Fibroblast of lung (primary cell): ENCODE results near the gene ELMO2. TPM values are rescaled to one million over a fixed set of nuclear protein-coding genes. Genes with fewer than 3 reads are reported as not detected.

Source experiments
- DNase-seq, 2 donors: peaks; one replicate each; pipeline versions ENCODE4 v3.0.0 to v3.0.0-alpha.2; 2010; ENCODE audit warnings: low read depth in 2 of 2
- H2AFZ ChIP-seq: 2 replicates; pipeline ENCODE4 v1.5.1; 2012; ENCODE audit warnings: low read length, control low read depth, inconsistent platforms
- H3K27ac ChIP-seq: 2 replicates; pipeline ENCODE4 v1.5.1; 2011; ENCODE audit warnings: low read length, control low read depth; ENCODE audit not compliant: insufficient read depth
- H3K27me3 ChIP-seq: 2 replicates; pipeline ENCODE4 v1.5.1; 2011; ENCODE audit warnings: mild to moderate bottlenecking, low read length; ENCODE audit not compliant: control insufficient read depth, insufficient read depth
- H3K36me3 ChIP-seq: 2 replicates; pipeline ENCODE4 v1.5.1; 2011; ENCODE audit warnings: low read length; ENCODE audit not compliant: control insufficient read depth, insufficient read depth
- H3K4me1 ChIP-seq: 2 replicates; pipeline ENCODE4 v1.5.1; 2011; ENCODE audit warnings: low read length; ENCODE audit not compliant: control insufficient read depth, insufficient read depth; ENCODE audit errors: extremely low read depth
- H3K4me2 ChIP-seq: 2 replicates; pipeline ENCODE4 v1.5.1; 2011; ENCODE audit warnings: low read length, control low read depth; ENCODE audit not compliant: insufficient read depth; ENCODE audit errors: extremely low read depth
- H3K4me3 ChIP-seq, 4 experiments: fragments of 200-600 bp in 1 of 4; sonication (generic) in 1 of 4; replicated peaks in 1 of 4; 2 replicates each; pipeline ENCODE4 v1.5.1; 2011 to 2016; ENCODE audit warnings: low read length in 4 of 4, low read depth in 3 of 4, mild to moderate bottlenecking in 3 of 4, control low read depth in 2 of 4, inconsistent platforms in 1 of 4, mixed read lengths in 1 of 4; ENCODE audit not compliant: insufficient read depth in 1 of 4; ENCODE audit errors: control extremely low read depth in 1 of 4
- H3K79me2 ChIP-seq: 2 replicates; pipeline ENCODE4 v1.5.1; 2012; ENCODE audit warnings: mild to moderate bottlenecking, low read length, inconsistent platforms; ENCODE audit not compliant: control insufficient read depth, insufficient read depth
- H3K9ac ChIP-seq: 2 replicates; pipeline ENCODE4 v1.5.1; 2011; ENCODE audit warnings: mild to moderate bottlenecking, low read length, control low read depth; ENCODE audit not compliant: insufficient read depth
- H3K9me3 ChIP-seq: 2 replicates; pipeline ENCODE4 v1.5.1; 2012; ENCODE audit warnings: low read depth, low read length; ENCODE audit not compliant: control insufficient read depth, insufficient read depth
- H4K20me1 ChIP-seq: 2 replicates; pipeline ENCODE4 v1.5.1; 2011; ENCODE audit warnings: low read length; ENCODE audit not compliant: control insufficient read depth, insufficient read depth; ENCODE audit errors: extremely low read depth
- CTCF ChIP-seq, 2 donors: IDR thresholded peaks in 1 of 2; conservative IDR thresholded peaks in 1 of 2; 1 replicate in 1 of 2; 2 replicates in 1 of 2; pipeline ENCODE4 v1.5.1; 2011 to 2012; ENCODE audit warnings: low read length in 2 of 2, control low read depth in 1 of 2, inconsistent platforms in 1 of 2, low read depth in 1 of 2, mild to moderate bottlenecking in 1 of 2
- EZH2 ChIP-seq: IDR thresholded peaks from 2 replicates; pipeline ENCODE4 v1.5.1; 2012; ENCODE audit warnings: low read length, control low read depth, mild to moderate bottlenecking; ENCODE audit errors: missing control alignments
- polyA plus RNA-seq, 2 donors: library from polyadenylated mRNA; depleted of rRNA in 1 of 2; stranded (reverse) in 1 of 2; unstranded in 1 of 2; fragments of >200 nt; gene quantifications; 2 replicates each; pipeline ENCODE4 v1.2.1, GENCODE V29; 2011 to 2012; ENCODE audit warnings: missing spikeins in 1 of 2
- total RNA-seq: library from RNA; depleted of rRNA; stranded (reverse); fragments of >200 nt; gene quantifications from 2 replicates; pipeline ENCODE4 v1.2.1, GENCODE V29; 2014

ELMO2 gene
- total and polyA plus RNA-seq, 2 donors (not counting 1 experiment from before 2014, with no cell fraction given) = 33.7 to 43.8 TPM

GRCh38 chr20:46377518-46377917, 28.9 kb downstream of the ELMO2 start:
- no peaks in the 10 kb centered on the region for H3K4me1 ChIP-seq
- H3K36me3 ChIP-seq = peaks cover 14% of the 10 kb centered on the region
- H3K79me2 ChIP-seq = no peaks in the 10 kb centered on the region
- H3K4me3 ChIP-seq = no peak overlapping the region
- H3K9ac ChIP-seq = no peak overlapping the region
- H2AFZ ChIP-seq = no peak overlapping the region
- TF ChIP-seq CTCF (conservative IDR thresholded peaks at IDR 0.05 in 1 of 2, IDR thresholded peaks at IDR 0.05 in 1 of 2; ENCODE audit: low read depth in 1 of 2, low read length in 2 of 2) (no peak), EZH2 (no peak)
- H3K4me2 ChIP-seq = no peak overlapping the region
- H4K20me1 ChIP-seq = no peaks in the 10 kb centered on the region
- H3K27me3 ChIP-seq = no peaks in the 10 kb centered on the region
- no peaks in the 10 kb centered on the region for H3K9me3 ChIP-seq
- no peak overlapping the region for H3K27ac ChIP-seq
- DNase-seq = no peak

GRCh38 chr20:46376196-46376785, 30.1 kb downstream of the ELMO2 start:
- no peaks in the 10 kb centered on the region for H3K27me3 ChIP-seq

GRCh38 chr20:46375771-46376170, 30.6 kb downstream of the ELMO2 start:
- H3K4me2 ChIP-seq = no peak overlapping the region
- no peaks in the 10 kb centered on the region for H3K79me2 ChIP-seq
- peak in 1 of 2 donors; percentile 72 for DNase-seq
- no peak overlapping the region for H2AFZ ChIP-seq
- no peak overlapping the region for H3K4me3 ChIP-seq
- H3K27me3 ChIP-seq = no peaks in the 10 kb centered on the region
- no peaks in the 10 kb centered on the region for H3K9me3 ChIP-seq
- TF ChIP-seq CTCF (conservative IDR thresholded peaks at IDR 0.05 in 1 of 2, IDR thresholded peaks at IDR 0.05 in 1 of 2; ENCODE audit: low read depth in 1 of 2, low read length in 2 of 2) = no peak
- no peak overlapping the region for H3K27ac ChIP-seq
- no peaks in the 10 kb centered on the region for H4K20me1 ChIP-seq
- H3K36me3 ChIP-seq = peaks cover 24% of the 10 kb centered on the region
- no peak overlapping the region for H3K9ac ChIP-seq
- no peaks in the 10 kb centered on the region for H3K4me1 ChIP-seq

More at GRCh38 chr20:46376196-46376785, 30.1 kb downstream of the ELMO2 start:
- TF ChIP-seq CTCF (conservative IDR thresholded peaks at IDR 0.05 in 1 of 2, IDR thresholded peaks at IDR 0.05 in 1 of 2; ENCODE audit: low read depth in 1 of 2, low read length in 2 of 2) (no peak), EZH2 (no peak)
- Histone ChIP-seq H2AFZ (no peak overlapping the region), H3K9ac (no peak overlapping the region), H4K20me1 (no peaks in the 10 kb centered on the region), H3K36me3 (peaks cover 21% of the 10 kb centered on the region), H3K4me3 (no peak overlapping the region), H3K4me1 (no peaks in the 10 kb centered on the region), H3K9me3 (no peaks in the 10 kb centered on the region), H3K27ac (no peak overlapping the region), H3K79me2 (no peaks in the 10 kb centered on the region), H3K4me2 (no peak overlapping the region)
- no peak for DNase-seq
